GM23338 (cell line): ENCODE data around the gene PRSS48.

Experiments
- EZH2 ChIP-seq: fragments of 200-600 bp; sonication (generic); IDR thresholded peaks from one replicate; pipeline ENCODE4 v1.8.0; 2017; ENCODE audit warnings: antibody characterized with exemption, mild to moderate bottlenecking, low read depth; ENCODE audit not compliant: unreplicated experiment
- EZH2phosphoT487 ChIP-seq: fragments of 200-600 bp; sonication (generic); IDR thresholded peaks from one replicate; pipeline ENCODE4 v1.8.1; 2018; ENCODE audit warnings: antibody characterized with exemption; ENCODE audit not compliant: unreplicated experiment
- POLR2AphosphoS5 ChIP-seq: IDR thresholded peaks from 2 replicates; pipeline ENCODE4 v1.6.1; 2016; ENCODE audit warnings: antibody characterized with exemption, low read depth
- ZNF114 ChIP-seq: fragments of 250-450 bp; sonication (Bioruptor Pico); IDR thresholded peaks from 2 replicates; pipeline ENCODE4 v1.5.0; 2020; ENCODE audit warnings: mild to moderate bottlenecking, moderate library complexity
- ZNF331 ChIP-seq: fragments of 250-450 bp; sonication (Bioruptor Pico); IDR thresholded peaks from 2 replicates; pipeline ENCODE4 v1.5.0; 2020; ENCODE audit warnings: low read depth, mild to moderate bottlenecking, moderate library complexity
- TF ChIP-seq, protein P1 (sequence below), 2 experiments: fragments of 200-600 bp in 1 of 2; sonication (generic) in 1 of 2; conservative IDR thresholded peaks; 2 replicates each; pipeline versions ENCODE4 v1.5.1 to v1.6.1; 2016 to 2017; ENCODE audit warnings: antibody characterized with exemption in 2 of 2, low read depth in 2 of 2, mild to moderate bottlenecking in 2 of 2, moderate library complexity in 1 of 2
- TF ChIP-seq, protein P2 (sequence below): IDR thresholded peaks from one replicate; pipeline ENCODE4 v1.6.1; 2018; ENCODE audit warnings: antibody characterized with exemption; ENCODE audit not compliant: unreplicated experiment
- TF ChIP-seq, protein P3 (sequence below): IDR thresholded peaks from 2 replicates; pipeline ENCODE4 v1.6.1; 2016; ENCODE audit warnings: antibody characterized with exemption

DNA sequence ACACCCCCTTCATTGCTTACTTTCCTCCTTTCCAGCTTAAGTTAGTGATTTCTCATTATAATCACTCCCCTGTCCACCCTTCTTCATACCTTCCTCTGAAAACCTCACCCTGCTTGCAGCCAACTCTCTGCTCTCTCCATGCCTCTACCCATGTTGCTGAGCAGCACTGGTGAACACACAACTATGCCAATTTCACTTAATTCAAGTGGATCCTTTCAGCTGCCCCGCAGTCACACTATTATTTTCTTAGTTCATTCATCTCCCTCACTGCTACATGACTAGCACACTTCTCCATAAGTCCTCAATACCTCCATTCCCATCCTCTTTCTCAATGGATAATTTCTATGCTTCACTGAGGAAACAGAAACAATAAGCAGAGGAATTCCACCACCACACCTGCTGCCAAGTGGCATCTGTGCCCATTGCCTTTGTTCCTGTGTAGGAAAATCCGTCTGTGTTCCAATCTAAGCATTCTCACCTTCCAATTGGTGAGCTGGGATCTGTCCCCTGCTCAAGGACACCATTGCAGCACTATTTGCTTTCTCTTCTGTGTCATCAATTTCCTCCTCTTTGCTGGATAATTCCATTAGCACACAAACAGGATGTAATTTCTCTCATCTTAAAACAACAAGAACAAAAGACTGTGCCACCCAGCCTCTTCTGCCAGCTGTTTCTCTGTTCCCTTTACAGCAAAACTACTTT, 25.2 kb upstream of the PRSS48 start:
- TF ChIP-seq, protein P1, sequence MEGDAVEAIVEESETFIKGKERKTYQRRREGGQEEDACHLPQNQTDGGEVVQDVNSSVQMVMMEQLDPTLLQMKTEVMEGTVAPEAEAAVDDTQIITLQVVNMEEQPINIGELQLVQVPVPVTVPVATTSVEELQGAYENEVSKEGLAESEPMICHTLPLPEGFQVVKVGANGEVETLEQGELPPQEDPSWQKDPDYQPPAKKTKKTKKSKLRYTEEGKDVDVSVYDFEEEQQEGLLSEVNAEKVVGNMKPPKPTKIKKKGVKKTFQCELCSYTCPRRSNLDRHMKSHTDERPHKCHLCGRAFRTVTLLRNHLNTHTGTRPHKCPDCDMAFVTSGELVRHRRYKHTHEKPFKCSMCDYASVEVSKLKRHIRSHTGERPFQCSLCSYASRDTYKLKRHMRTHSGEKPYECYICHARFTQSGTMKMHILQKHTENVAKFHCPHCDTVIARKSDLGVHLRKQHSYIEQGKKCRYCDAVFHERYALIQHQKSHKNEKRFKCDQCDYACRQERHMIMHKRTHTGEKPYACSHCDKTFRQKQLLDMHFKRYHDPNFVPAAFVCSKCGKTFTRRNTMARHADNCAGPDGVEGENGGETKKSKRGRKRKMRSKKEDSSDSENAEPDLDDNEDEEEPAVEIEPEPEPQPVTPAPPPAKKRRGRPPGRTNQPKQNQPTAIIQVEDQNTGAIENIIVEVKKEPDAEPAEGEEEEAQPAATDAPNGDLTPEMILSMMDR (conservative IDR thresholded peaks at IDR 0.05; ENCODE audit: low read depth in 2 of 2): no peak
- TF ChIP-seq POLR2AphosphoS5: no peak
- TF ChIP-seq EZH2: no peak
- no peak for TF ChIP-seq EZH2phosphoT487
- no peak for TF ChIP-seq ZNF331 (CRISPR knock-in tag)
- TF ChIP-seq, protein P2, sequence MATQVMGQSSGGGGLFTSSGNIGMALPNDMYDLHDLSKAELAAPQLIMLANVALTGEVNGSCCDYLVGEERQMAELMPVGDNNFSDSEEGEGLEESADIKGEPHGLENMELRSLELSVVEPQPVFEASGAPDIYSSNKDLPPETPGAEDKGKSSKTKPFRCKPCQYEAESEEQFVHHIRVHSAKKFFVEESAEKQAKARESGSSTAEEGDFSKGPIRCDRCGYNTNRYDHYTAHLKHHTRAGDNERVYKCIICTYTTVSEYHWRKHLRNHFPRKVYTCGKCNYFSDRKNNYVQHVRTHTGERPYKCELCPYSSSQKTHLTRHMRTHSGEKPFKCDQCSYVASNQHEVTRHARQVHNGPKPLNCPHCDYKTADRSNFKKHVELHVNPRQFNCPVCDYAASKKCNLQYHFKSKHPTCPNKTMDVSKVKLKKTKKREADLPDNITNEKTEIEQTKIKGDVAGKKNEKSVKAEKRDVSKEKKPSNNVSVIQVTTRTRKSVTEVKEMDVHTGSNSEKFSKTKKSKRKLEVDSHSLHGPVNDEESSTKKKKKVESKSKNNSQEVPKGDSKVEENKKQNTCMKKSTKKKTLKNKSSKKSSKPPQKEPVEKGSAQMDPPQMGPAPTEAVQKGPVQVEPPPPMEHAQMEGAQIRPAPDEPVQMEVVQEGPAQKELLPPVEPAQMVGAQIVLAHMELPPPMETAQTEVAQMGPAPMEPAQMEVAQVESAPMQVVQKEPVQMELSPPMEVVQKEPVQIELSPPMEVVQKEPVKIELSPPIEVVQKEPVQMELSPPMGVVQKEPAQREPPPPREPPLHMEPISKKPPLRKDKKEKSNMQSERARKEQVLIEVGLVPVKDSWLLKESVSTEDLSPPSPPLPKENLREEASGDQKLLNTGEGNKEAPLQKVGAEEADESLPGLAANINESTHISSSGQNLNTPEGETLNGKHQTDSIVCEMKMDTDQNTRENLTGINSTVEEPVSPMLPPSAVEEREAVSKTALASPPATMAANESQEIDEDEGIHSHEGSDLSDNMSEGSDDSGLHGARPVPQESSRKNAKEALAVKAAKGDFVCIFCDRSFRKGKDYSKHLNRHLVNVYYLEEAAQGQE: no peak
- no peak for TF ChIP-seq ZNF114 (CRISPR knock-in tag)
- TF ChIP-seq, protein P3, sequence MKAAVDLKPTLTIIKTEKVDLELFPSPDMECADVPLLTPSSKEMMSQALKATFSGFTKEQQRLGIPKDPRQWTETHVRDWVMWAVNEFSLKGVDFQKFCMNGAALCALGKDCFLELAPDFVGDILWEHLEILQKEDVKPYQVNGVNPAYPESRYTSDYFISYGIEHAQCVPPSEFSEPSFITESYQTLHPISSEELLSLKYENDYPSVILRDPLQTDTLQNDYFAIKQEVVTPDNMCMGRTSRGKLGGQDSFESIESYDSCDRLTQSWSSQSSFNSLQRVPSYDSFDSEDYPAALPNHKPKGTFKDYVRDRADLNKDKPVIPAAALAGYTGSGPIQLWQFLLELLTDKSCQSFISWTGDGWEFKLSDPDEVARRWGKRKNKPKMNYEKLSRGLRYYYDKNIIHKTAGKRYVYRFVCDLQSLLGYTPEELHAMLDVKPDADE: no peak
